Loucy (cell line): ENCODE measurements around the gene KRTAP10-11.

Experiments
- EZH2phosphoT487 ChIP-seq: fragments of 200-600 bp; IDR thresholded peaks from 2 replicates; pipeline ENCODE4 v1.6.1; 2018; ENCODE audit warnings: antibody characterized with exemption, mild to moderate bottlenecking, moderate library complexity, borderline replicate concordance
- TF ChIP-seq, protein P1 (sequence below): fragments of 200-600 bp; sonication (generic); conservative IDR thresholded peaks from 2 replicates; pipeline ENCODE4 v1.5.1; 2014; ENCODE audit warnings: mild to moderate bottlenecking, antibody characterized with exemption, low read length

DNA sequence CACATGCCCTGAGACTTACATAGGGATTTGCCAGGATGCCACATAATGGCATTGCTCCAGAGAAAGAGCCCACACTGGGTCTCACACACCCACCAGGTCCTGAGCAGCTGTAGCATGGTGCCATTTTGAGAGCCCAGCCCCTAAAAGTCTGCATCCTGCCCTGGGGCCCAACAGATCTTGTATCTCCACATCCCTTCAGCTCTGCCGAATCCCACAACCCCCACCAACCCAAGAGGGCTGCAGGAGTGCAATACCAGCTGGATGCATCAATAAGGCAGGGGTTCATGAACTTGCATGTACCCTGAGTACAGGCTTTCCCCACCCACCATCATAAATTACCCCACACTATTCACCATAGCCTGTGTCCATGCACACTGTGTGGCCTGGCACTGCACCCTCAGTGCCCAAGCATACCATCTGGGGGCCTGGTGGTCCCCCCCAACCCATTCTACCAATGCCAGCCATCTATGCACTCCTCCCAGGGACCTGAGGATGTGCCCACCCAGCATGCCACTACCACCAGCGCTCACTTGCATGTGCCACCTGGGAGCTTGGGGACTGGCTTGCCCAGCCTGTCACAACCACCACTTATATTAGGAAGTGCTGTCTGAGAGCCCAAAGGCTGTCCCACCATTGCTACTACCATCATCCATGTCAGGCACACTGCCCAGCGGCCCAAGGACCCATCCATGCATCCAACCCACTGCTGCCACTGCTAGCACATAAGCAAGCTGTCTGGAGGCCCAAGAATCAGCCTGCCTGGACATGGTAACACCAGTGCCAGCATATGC lies 24.6 kb downstream of the KRTAP10-11 start:
- TF ChIP-seq, protein P1, sequence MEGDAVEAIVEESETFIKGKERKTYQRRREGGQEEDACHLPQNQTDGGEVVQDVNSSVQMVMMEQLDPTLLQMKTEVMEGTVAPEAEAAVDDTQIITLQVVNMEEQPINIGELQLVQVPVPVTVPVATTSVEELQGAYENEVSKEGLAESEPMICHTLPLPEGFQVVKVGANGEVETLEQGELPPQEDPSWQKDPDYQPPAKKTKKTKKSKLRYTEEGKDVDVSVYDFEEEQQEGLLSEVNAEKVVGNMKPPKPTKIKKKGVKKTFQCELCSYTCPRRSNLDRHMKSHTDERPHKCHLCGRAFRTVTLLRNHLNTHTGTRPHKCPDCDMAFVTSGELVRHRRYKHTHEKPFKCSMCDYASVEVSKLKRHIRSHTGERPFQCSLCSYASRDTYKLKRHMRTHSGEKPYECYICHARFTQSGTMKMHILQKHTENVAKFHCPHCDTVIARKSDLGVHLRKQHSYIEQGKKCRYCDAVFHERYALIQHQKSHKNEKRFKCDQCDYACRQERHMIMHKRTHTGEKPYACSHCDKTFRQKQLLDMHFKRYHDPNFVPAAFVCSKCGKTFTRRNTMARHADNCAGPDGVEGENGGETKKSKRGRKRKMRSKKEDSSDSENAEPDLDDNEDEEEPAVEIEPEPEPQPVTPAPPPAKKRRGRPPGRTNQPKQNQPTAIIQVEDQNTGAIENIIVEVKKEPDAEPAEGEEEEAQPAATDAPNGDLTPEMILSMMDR = no peak
- TF ChIP-seq EZH2phosphoT487 = no peak
